ENCODE data around the gene GOLGA6L6.
"Not testable (repeated sequence)": the region's sequence is repeated elsewhere in the genome, so short reads cannot be mapped to it uniquely, and the experiment has no call there.

The GOLGA6L6 gene, protein sequence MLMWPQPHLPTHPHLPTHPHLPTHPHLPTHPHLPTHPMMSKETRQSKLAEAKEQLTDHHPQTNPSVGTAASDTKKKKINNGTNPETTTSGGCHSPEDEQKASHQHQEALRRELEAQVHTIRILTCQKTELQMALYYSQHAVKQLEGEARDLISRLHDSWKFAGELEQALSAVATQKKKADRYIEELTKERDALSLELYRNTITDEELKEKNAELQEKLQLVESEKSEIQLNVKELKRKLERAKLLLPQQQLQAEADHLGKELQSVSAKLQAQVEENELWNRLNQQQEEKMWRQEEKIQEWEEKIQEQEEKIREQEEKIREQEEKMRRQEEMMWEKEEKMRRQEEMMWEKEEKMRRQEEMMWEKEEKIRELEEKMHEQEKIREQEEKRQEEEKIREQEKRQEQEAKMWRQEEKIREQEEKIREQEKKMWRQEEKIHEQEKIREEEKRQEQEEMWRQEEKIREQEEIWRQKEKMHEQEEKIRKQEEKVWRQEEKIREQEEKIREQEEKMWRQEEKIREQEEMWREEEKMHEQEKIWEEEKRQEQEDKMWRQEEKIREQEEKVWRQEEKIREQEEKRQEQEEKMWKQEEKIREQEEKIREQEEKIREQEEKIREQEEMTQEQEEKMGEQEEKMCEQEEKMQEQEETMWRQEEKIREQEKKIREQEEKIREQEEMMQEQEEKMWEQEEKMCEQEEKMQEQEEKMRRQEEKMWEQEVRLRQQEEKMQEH

GRCh38 chr15:20541700-20542099 lies at the start of gene GOLGA6L6:
GOLGA6L6 (minus strand) TSS chr15:20541800; CDS start chr15:20541709, 91 bp downstream.
- DNase-seq: not testable (repeated sequence)

GRCh38 chr15:20590069-20590468 lies 48.5 kb upstream of the GOLGA6L6 start:
- not testable (repeated sequence) for DNase-seq

DNA sequence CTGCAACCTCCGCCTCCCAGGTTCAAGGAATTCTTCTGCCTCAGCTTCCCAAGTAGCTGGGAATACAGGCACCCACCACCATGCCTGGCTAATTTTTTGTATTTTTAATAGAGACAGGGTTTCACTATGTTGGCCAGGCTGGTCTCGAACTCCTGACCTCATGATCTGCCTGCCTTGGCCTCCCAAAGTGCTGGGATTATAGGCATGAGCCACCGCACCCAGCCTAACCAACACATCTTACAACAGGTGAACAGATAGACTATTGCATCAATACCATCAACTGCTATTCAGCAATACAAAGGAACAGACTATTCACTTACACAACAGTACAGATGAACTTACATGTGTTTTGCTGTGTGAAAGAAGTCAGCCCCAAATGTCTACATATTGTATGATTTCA lies 45.2 kb upstream of the GOLGA6L6 start:
- not testable (repeated sequence) for DNase-seq

- DNase-seq: not testable (repeated sequence)
Observed at GRCh38 chr15:20582726-20583115, 41.1 kb upstream of the GOLGA6L6 start.

DNA sequence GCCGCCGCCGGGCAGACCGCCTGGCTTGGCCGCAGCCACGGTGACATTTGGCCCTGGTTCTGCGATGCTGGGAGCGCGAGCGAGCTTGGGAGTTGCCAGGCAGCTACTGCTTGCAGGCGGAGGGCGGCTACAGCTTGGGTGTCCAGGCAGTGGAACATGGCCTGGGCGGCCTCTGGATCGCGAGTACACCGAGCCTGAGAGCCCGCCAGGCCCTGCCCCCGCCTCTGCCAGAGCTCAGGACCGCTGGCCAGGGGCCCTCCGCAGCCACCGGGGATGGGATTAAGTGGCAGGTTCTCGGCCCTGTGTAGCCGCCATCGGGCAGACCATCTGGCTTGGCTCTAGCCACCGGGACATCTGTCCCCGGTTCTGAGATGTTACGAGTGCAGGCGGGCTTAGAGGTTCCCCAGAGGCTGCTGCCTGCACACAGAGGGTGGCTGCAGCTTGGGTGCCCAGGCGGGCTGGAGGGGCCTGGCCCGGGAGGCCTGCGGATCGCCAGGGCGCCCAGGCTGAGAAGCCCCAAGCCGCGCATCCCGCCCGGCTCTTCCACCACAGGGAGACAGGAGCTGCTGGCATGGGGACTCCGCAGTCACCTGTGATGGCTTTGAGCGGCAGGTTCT lies 40.6 kb upstream of the GOLGA6L6 start:
- DNase-seq: not testable (repeated sequence)

DNA sequence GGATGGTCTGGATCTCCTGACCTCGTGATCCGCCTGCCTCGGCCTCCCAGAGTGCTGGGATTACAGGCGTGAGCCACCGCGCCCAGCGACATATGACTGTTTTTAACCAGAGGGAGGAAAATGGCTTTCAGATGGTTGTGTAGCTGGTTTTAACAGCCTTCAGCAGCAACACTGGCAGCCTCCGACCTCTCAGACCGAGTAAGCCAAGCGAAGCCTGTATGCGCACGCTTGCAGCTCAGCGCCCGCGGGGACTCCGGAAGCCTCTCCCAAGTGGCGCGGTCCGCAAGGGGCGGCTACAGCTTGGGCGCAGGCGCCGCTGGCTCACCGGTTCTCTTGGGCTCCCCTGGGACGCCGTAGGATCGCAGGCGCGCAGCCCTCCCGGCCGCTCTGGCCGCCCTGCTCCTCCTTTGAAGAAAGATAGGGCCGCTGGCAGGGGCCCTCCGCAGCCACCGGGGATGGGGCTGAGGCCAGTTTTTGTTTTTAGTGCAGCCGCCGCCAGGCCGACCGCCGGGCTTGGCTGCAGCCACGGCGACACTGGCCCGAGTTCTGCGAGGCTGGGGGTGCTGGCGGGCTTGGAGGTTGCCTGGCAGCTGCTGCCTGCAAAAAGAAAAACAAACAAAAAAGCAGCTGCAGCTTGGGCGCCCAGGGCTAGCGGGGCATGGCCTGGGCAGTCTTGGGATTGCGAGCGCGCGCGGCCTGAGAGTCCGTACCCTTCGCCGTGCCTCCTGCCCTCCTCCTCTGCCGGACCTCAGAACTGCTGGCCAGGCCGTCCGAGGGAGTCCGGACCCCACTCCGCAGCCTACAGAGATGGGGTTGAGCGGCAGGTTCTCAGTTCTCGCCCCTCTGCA lies 39.9 kb upstream of the GOLGA6L6 start:
- not testable (repeated sequence) for DNase-seq

DNA sequence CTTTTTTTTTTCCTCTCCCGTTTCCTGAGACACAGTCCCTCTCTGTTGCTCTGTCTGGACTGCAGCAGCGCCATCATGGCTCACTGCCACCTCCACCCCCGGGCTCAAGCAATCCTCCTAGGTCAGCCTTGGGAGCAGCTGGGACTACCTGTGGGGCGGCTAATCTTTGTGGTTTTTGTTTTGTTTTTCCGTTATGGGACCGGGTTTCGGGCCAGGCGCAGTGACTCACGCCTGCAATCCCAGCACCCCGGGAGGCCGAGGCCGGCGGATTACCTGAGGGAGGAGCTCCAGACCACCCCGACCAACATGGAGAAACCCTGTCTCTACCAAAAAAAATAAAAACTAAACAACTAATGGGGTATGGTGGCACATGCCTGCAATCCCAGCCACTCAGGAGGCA lies 38.1 kb upstream of the GOLGA6L6 start:
- DNase-seq: not testable (repeated sequence)

- DNase-seq: not testable (repeated sequence)
Observed at GRCh38 chr15:20551289-20551688, 9.7 kb upstream of the GOLGA6L6 start.

- not testable (repeated sequence) for DNase-seq
Observed at GRCh38 chr15:20505926-20506658, 35.5 kb downstream of the GOLGA6L6 start.

GRCh38 chr15:20502839-20503238 lies 38.8 kb downstream of the GOLGA6L6 start:
- not testable (repeated sequence) for DNase-seq

- DNase-seq: not testable (repeated sequence)
Observed at GRCh38 chr15:20501512-20502222, 39.9 kb downstream of the GOLGA6L6 start.

DNA sequence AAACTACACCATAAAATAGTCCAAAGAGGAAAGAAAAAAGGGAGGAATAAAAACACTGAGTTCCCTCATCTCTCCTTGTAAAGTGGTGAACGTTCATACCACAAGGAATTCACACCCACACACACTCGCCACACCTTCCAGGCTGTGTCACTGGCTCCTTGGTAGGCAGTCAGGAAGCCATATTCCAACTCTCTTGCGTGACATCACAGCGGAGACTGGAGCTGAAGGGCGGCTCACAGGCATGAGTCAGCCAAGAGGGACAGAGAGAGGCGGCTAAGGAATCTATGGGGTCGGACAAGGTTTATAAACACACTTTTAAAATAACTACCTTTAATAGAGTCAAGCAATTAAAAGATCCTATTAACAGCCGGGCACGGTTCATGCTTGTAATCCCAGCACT lies 43.8 kb downstream of the GOLGA6L6 start:
- DNase-seq: not testable (repeated sequence)

DNA sequence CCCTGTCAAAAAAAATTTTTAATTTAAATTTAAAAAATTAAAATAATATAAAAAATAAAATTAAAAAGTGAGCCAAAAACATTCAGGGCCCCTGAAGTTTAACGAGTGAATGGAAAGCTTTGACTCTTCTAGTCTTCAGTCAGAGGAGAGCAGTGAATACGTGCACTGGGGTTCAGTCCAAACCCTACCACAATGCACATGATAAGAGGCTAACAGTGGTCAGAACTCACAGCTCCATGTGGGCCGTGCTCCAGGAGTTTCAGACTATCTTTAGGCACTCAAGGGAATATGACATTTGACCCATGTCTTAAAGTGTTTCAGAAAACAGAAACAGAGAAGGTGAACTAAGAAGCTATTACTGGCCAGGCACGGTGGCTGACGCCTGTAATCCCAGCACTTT lies 48.6 kb downstream of the GOLGA6L6 start:
- DNase-seq: not testable (repeated sequence)

DNA sequence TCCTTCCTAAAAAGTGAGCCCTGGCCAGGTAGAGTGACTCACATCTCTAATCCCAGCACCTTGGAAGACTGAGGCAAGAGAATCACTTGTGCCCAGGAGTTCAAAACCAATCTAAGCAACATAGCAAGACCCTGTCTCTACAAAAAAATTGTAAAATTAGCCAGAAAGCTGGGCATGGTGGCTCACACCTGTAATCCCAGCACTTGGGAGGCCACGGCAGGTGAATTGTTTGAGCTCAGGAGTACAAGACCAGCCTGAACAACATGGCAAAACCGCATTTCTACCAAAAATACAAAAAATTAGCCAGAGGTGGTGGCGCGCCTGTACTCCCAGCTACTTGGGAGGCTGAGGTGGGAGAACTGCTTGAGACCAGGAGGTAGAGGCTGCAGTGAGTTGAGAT lies 49.0 kb downstream of the GOLGA6L6 start:
- DNase-seq: not testable (repeated sequence)

GRCh38 chr15:20489320-20489719 lies 52.3 kb downstream of the GOLGA6L6 start:
- DNase-seq: not testable (repeated sequence)

All from CD4-positive, alpha-beta T cell treated with Interleukin-21 for 1 hour (primary cell).